PC-9 (cell line): ENCODE measurements around the gene SLAMF8. TPM values are rescaled to one million over a fixed set of nuclear protein-coding genes. Genes with fewer than 3 reads are reported as not detected.

Experiments
- BruUV-seq: library from RNA; stranded (reverse); fragments of 400-500 nt; replicated peaks from 2 replicates; lab custom pipeline; 2021; lab: Mats Ljungman, UMichigan
- CTCF ChIA-PET: fragments of 300-600 bp; sonication (Branson Sonifier 250); formaldehyde crosslinking; loops from one replicate; lab custom pipeline; 2022; ENCODE audit warnings: antibody characterized with exemption; lab: Charles Lee
- POLR2A ChIA-PET: fragments of 300-600 bp; sonication (Branson Sonifier 250); formaldehyde crosslinking; loops from one replicate; lab custom pipeline; 2022; ENCODE audit warnings: antibody characterized with exemption; ENCODE audit not compliant: unreplicated experiment; lab: Charles Lee
- DNase-seq, 2 experiments: peaks; one replicate each; pipeline versions ENCODE4 v3.0.0 to v3.0.0-alpha.2; 2015 to 2022; ENCODE audit warnings: mixed read lengths in 1 of 2
- H2AFZ ChIP-seq: fragments of 200-600 bp; sonication (generic); 2 replicates; pipeline ENCODE4 v1.8.1; 2017; ENCODE audit warnings: antibody characterized with exemption
- H3F3A ChIP-seq: fragments of 200-600 bp; sonication (generic); 2 replicates; pipeline ENCODE4 v1.8.1; 2017; ENCODE audit warnings: antibody characterized with exemption, mild to moderate bottlenecking, low read depth; ENCODE audit not compliant: insufficient read depth
- H3K27ac ChIP-seq: fragments of 200-600 bp; sonication (generic); 2 replicates; pipeline ENCODE4 v1.6.1; 2016; ENCODE audit warnings: mixed run types
- H3K27me3 ChIP-seq: fragments of 200-600 bp; sonication (generic); 2 replicates; pipeline ENCODE4 v1.6.1; 2016; ENCODE audit warnings: low read depth, mixed run types; ENCODE audit not compliant: insufficient read depth
- H3K36me3 ChIP-seq: fragments of 200-600 bp; sonication (generic); 2 replicates; pipeline ENCODE4 v1.6.1; 2016; ENCODE audit warnings: low read depth, mixed run types
- H3K4me1 ChIP-seq: fragments of 200-600 bp; sonication (generic); replicated peaks from 2 replicates; pipeline ENCODE4 v1.6.1; 2016; ENCODE audit warnings: mixed run types; ENCODE audit not compliant: insufficient read depth
- H3K4me2 ChIP-seq: fragments of 200-600 bp; sonication (generic); 2 replicates; pipeline ENCODE4 v1.6.1; 2017; ENCODE audit warnings: mixed run types
- H3K4me3 ChIP-seq: fragments of 200-600 bp; sonication (generic); 2 replicates; pipeline ENCODE4 v1.6.1; 2016; ENCODE audit warnings: mixed run types
- H3K79me2 ChIP-seq: fragments of 200-600 bp; sonication (generic); 2 replicates; pipeline ENCODE4 v1.6.1; 2017; ENCODE audit warnings: low read depth, mixed run types
- H3K9me2 ChIP-seq: fragments of 200-600 bp; sonication (generic); 2 replicates; pipeline ENCODE4 v1.8.1; 2017; ENCODE audit warnings: mild to moderate bottlenecking; ENCODE audit not compliant: insufficient read depth
- H3K9me3 ChIP-seq: fragments of 200-600 bp; sonication (generic); 2 replicates; pipeline ENCODE4 v1.8.1; 2016; ENCODE audit warnings: low read depth; ENCODE audit not compliant: insufficient read depth
- H4K20me1 ChIP-seq: fragments of 200-600 bp; sonication (generic); 2 replicates; pipeline ENCODE4 v1.8.1; 2017; ENCODE audit not compliant: insufficient read depth
- CTCF ChIP-seq: fragments of 200-600 bp; sonication (generic); conservative IDR thresholded peaks from 2 replicates; pipeline ENCODE4 v1.6.1; 2017; ENCODE audit warnings: mixed run types, antibody characterized with exemption, mild to moderate bottlenecking, moderate library complexity
- EZH2 ChIP-seq: fragments of 200-600 bp; sonication (generic); IDR thresholded peaks from 2 replicates; pipeline ENCODE4 v1.8.0; 2017; ENCODE audit warnings: antibody characterized with exemption, low read depth
- intact Hi-C: fragments of 100-400 bp; cut with micrococcal nuclease; formaldehyde crosslinking; loops from one replicate; pipeline ENCODE4 v1.10.0; 2022; ENCODE audit not compliant: unreplicated experiment
- total RNA-seq: library from RNA; stranded (reverse); gene quantifications from 2 replicates; pipeline ENCODE4 v1.2.3, GENCODE V29; 2021

The SLAMF8 gene
- total RNA-seq, 1 experiment from 2014 or later = not detected

- H3K9me2 ChIP-seq = no peaks in the 10 kb centered on the region
- no peaks in the 10 kb centered on the region for H3K9me3 ChIP-seq
- peak; percentile 93 to 98 for DNase-seq
- no peaks in the 10 kb centered on the region for H3K27me3 ChIP-seq
- H3K79me2 ChIP-seq = peaks cover 4% of the 10 kb centered on the region; the same call in 1 of the 2 replicates
- no peaks in the 10 kb centered on the region for H3K36me3 ChIP-seq
- H4K20me1 ChIP-seq = no peaks in the 10 kb centered on the region
- ChIA-PET POLR2A (interaction anchor here (0.6 to 0.7 kb wide), 2 partner anchors 56 to 627 kb away, joined by 3 to 5 read pairs; no protein-coding TSS in a partner anchor), CTCF (interaction anchor here (0.7 to 1.9 kb wide), 7 partner anchors 17 to 227 kb away, joined by 3 to 6 read pairs (median 5); no protein-coding TSS in a partner anchor)
- H3F3A ChIP-seq = no peaks in the 10 kb centered on the region
- H3K27ac ChIP-seq = no peak within 1 kb of the TSS; the same call in 1 of the 2 replicates
- H3K4me1 ChIP-seq = peaks cover 4% of the 10 kb centered on the region; the same call in 1 of the 2 replicates
- TF ChIP-seq CTCF = peak; percentile 82
- no peak for TF ChIP-seq EZH2
- no TSS peak for BruUV-seq
- H3K4me3 ChIP-seq = peak within 1 kb of the TSS; percentile 77
- H3K4me2 ChIP-seq = peak within 1 kb of the TSS; percentile 81
- H2AFZ ChIP-seq = peak within 1 kb of the TSS; percentile 88
- intact Hi-C loops = loop anchor here (1.0 to 10.0 kb wide), 10 partner anchors 18 to 646 kb away; partner anchors contain the start of genes IGSF9 and TAGLN2
Observed at GRCh38 chr1:159780583-159781582, 45.8 kb upstream of the SLAMF8 start, which contains the start of gene DUSP23. Gene DUSP23 (plus strand): TSS chr1:159780962. CDS start chr1:159781101, 139 bp downstream.

GRCh38 chr1:159781992-159782391 is 44.7 kb upstream of the SLAMF8 start:
- Histone ChIP-seq H2AFZ (no peak overlapping the region), H3K9me2 (no peaks in the 10 kb centered on the region), H3K27me3 (no peaks in the 10 kb centered on the region), H3K36me3 (no peaks in the 10 kb centered on the region), H3K27ac (no peak overlapping the region), H3F3A (no peaks in the 10 kb centered on the region), H3K9me3 (no peaks in the 10 kb centered on the region), H3K79me2 (peaks cover 4% of the 10 kb centered on the region; the same call in 1 of the 2 replicates), H3K4me2 (peak overlapping the region; percentile 81), H4K20me1 (no peaks in the 10 kb centered on the region), H3K4me3 (no peak overlapping the region), H3K4me1 (peaks cover 4% of the 10 kb centered on the region; the same call in 1 of the 2 replicates)
- CTCF ChIA-PET = interaction anchor here (0.5 to 1.9 kb wide), 4 partner anchors 16 to 260 kb away, joined by 3 to 6 read pairs (median 3); no protein-coding TSS in a partner anchor
- BruUV-seq = TSS peak; percentile 44
- intact Hi-C loops = loop anchor here (2.0 to 10.0 kb wide), 5 partner anchors 73 to 647 kb away; partner anchors contain the start of gene IGSF9
- TF ChIP-seq EZH2 (no peak), CTCF (no peak)
- no peak for DNase-seq
- POLR2A ChIA-PET = no interaction called here

- ChIA-PET POLR2A (no interaction called here), CTCF (no interaction called here)
- Histone ChIP-seq H3K9me3 (no peaks in the 10 kb centered on the region), H3K79me2 (peaks cover 4% of the 10 kb centered on the region; the same call in 1 of the 2 replicates), H3K4me2 (no peak overlapping the region), H3F3A (no peaks in the 10 kb centered on the region), H3K4me3 (no peak overlapping the region), H3K27me3 (no peaks in the 10 kb centered on the region), H3K9me2 (no peaks in the 10 kb centered on the region), H3K4me1 (peaks cover 4% of the 10 kb centered on the region; the same call in 1 of the 2 replicates), H3K27ac (no peak overlapping the region), H4K20me1 (no peaks in the 10 kb centered on the region), H2AFZ (no peak overlapping the region), H3K36me3 (no peaks in the 10 kb centered on the region)
- intact Hi-C loops = loop anchor here (5.0 to 10.0 kb wide), 3 partner anchors 164 to 649 kb away; partner anchors contain the start of gene IGSF9
- DNase-seq = no peak
- TF ChIP-seq EZH2 = no peak
- no TSS peak for BruUV-seq
Observed at GRCh38 chr1:159783724-159784123, 42.9 kb upstream of the SLAMF8 start.
